Frontal cortex (tissue), 4 donors: ENCODE measurements around the gene SPTBN2. TPM values are rescaled to one million over a fixed set of nuclear protein-coding genes. Genes with fewer than 3 reads are reported as not detected.

Source experiments
- DNase-seq, 2 donors: peaks; one replicate each; pipeline ENCODE4 v3.0.0; 2012; ENCODE audit warnings: low spot score in 2 of 2
- FAIRE-seq: peaks from 2 replicates; lab custom pipeline; 2012; peaks lifted over from hg19 to GRCh38; lab: Jason Lieb, UNC
- total RNA-seq: library from RNA; depleted of rRNA; stranded (reverse); fragments of >200 nt; gene quantifications from one replicate; pipeline ENCODE4 v1.2.3, GENCODE V29; 2014
- donor health status: control.
- donor health status: control.
- donor health status: control.

SPTBN2 gene
- total RNA-seq, result 170 TPM

DNA sequence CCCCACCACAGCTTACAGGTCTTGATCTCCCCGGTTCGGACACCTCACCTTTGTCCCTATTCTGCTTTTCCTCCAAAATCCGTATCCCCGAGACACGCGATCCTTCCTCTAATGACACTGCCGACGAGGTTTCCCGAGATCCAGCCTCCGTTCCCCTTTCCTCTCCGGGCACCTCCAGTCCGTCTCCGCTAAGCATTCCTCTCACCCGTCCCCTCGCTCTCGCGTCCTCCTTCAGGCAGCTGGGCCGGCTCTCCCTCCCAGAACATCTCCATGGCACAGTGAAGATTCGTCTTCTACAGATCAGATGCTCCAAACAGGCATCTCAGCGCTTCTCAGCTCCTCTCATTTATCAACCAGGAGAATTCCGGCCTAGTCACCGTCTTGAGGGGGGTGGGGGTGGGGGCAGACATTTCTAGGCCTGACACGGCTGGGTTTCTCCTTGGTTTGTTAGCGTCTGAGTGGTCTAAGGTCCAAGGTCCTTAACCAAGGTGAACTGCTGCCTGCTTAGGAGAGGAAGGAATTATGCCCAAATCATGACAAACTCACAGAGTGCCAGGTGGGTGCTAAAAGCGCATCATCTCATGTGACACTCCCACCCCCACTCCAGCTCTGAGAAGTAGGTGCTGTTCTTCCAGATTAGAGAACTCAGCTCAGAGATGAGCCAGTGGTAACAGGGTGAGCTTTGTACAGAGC, at the start of gene SPTBN2:
Gene SPTBN2 (minus strand): TSS at position 524 of the 693 bp plus-strand sequence. CDS start 7,976 bp downstream, outside the sequence.
- FAIRE-seq (no peak), DNase-seq (no peak)

DNA sequence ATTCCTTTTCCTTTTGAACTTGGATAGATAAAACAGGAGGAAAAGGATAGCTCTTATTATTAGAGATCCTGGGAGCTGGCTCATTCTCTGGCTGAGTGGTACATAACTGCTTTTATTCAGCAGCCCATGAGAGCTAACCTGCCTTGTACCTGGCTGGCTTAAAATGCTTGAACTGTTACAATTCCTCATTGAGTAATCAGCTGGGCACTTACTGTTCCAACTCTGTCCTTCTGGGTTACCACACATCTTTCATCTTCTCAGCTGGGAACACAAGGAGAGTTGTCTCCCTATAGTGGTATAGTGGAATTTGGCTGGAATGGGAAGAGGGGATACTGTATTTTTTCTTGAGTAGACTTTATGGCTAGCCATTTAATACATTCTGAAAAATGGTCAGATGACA, 39.8 kb upstream of the SPTBN2 start:
- no peak for DNase-seq
- no peak for FAIRE-seq

DNA sequence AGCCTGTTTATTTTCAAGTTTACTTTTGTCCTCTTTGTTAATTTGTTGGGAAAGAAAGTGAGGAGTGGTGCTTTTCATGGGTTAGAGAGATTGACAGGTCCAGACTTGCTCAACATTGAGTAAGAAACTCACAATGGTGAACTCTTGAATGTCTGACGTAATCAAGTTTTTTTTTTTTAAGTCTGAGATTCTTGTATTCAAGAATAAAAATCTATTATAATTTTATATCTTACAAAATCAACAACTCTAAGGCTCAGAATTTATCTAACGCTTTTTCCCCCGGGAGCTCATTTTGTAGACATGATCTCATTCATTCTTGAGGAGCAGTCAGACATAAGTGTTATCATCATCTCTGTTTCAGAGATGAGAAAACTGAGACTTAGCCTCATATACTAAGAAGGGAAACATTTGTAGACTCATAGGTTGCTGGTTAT, 39.1 kb upstream of the SPTBN2 start:
- FAIRE-seq (no peak), DNase-seq (no peak)

DNA sequence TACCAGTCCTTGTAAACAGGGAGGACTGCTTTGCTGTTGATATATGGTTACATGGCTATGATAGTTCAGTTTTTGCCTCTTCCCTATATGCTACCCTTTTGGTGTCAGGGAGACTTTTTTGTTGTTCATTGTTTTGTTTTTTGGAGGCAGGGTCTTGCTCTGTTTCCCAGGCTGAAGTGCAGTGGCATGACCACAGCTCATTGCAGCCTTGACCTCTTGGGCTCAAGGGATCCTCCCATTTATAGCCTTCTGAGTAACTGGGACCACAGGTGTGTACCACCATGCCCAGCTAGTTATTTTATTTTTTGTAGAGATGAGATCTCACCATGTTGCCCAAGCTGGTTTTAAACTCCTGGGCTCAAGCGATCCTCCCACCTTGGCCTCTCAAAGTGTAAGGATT, 38.6 kb upstream of the SPTBN2 start:
- no peak for DNase-seq
- FAIRE-seq, result no peak

DNA sequence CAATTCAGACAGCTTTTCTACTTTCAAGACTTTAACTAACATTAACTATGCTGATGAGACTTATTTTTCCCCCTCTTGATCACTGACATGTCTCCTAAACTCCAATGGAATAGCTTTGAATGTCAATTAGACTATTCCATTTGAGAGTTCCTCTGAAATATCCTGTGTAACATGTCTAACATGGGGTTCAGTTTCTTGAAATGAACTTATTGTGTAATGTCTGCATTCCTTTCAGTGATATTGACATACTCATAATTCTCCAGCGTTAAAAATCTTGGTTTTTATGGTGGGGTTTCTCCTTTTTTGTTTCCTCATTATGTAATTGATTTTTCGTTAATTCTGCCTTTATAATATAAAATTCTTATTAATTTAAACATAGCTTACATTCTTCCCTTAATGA, 37.7 kb upstream of the SPTBN2 start:
- no peak for FAIRE-seq

DNA sequence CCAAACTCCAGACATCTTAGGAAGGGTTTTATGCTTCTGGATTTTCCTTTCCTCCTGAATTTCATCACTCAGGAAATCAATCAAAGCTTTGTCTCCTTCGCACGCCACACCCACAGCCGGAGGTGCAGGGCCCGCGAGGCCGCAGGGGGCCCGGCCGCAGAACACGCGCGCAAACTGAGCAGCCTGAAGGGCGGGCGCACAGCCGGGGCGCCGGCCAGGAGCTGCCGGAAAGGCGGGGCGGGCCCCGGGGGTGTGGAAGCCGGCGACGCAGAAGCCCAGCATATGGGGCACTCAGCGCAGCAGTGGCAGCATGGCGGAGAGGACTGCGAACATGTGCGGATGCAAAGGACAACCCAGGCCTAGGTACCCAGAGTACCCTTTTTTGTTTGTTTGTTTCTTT, 33.1 kb upstream of the SPTBN2 start:
- DNase-seq (no peak), FAIRE-seq (no peak)

More for the DNA sequence above, 37.7 kb upstream of the SPTBN2 start:
- DNase-seq, result no peak

DNA sequence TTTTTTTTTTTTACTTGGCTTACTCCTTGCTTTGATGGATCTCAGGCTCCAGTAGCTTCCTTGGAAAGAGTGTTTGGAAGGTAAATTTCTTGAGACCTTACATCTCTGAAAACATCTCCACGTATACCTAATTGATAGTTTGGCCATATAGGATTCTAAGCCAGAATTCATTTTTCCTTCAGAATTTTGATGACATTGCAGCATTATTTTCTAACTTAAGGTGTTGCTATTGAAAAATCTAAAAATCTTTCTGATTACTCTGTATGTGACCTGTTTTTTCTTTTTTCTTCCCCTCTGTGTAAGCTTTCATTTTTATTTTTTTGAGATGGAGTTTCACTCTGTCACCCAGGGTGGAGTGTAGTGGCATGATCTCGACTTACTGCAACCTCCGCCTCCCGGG, 23.1 kb upstream of the SPTBN2 start:
- DNase-seq (no peak), FAIRE-seq (no peak)

DNA sequence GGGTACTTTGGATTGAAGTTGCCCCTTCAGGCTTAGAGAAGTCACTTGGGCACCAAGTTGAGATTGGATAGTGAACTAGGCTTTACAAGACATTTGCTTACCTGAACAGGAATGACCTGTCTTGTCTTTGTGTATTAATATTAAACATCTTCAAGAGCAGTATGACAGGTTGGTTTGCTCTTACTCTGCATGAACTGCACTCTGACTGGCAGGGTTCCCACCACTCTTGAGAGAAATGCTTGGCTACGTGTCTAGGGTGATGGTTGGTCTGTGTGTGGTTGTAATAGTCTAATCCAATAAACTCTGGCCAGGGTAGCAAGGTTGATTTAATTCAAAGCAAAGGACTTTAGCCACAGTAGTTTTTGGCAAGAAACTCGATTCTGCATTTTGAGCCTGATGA, 20.1 kb upstream of the SPTBN2 start:
- DNase-seq (no peak), FAIRE-seq (no peak)

DNA sequence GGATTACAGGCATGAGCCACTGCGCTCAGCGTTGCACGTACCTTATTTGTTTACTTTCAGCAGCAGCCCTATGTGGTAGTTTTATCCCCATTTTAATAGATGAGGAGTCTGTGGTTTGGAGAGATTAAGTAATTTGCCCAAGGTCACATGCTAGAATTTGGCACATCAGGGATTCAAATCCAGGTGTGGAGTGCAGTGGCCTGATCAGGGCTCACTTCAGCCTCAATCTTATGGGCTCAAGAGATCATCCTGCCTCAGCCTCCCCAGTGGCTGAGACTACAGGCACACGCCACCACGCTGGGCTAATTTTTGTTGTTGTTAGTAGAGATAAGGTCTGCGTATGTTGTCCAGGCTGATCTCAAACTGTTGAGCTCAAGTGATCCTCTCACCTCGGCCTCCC, 18.5 kb upstream of the SPTBN2 start:
- FAIRE-seq (no peak), DNase-seq (no peak)

DNA sequence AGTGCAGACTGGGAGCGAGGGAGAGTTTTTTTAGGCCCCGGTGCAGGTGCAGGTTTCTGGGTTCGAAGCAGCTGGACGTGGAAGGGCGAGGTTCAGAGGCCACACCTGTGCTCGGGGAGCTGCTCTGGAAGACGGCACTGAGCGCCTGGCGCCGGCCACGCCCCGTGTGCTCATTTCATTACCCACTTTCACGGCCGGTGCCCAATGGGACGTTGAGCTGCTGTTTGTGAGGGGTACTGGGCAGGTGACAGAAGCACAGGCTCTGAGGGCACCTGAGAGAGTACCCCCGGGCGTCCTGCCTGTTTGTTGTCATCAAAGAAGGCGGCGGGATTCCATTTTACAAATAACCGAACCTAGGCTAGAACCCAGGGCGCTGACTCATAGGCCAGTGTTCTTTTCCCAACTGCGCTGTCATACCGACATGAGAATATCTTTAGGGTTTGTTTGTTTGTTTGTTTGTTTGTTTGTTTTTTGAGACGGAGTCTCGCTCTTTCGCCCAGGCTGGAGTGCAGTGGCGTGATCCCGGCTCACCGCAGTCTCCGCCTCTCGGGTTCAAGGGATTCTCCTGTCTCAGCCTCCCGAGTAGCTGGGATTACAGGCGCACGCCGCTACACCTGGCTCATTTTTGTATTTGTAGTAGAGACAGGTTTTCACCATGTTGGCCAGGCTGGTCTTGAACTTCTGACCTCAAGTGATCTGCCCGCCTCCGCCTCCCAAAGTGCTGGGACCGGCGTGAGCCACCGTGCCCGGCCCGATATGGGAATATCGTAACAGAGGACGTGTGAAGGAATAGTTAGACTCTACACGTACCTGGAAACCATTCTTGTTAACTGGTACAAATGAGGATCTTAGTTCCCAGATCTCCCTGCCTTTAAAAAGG, 16.6 kb upstream of the SPTBN2 start:
- FAIRE-seq (no peak), DNase-seq (no peak)

DNA sequence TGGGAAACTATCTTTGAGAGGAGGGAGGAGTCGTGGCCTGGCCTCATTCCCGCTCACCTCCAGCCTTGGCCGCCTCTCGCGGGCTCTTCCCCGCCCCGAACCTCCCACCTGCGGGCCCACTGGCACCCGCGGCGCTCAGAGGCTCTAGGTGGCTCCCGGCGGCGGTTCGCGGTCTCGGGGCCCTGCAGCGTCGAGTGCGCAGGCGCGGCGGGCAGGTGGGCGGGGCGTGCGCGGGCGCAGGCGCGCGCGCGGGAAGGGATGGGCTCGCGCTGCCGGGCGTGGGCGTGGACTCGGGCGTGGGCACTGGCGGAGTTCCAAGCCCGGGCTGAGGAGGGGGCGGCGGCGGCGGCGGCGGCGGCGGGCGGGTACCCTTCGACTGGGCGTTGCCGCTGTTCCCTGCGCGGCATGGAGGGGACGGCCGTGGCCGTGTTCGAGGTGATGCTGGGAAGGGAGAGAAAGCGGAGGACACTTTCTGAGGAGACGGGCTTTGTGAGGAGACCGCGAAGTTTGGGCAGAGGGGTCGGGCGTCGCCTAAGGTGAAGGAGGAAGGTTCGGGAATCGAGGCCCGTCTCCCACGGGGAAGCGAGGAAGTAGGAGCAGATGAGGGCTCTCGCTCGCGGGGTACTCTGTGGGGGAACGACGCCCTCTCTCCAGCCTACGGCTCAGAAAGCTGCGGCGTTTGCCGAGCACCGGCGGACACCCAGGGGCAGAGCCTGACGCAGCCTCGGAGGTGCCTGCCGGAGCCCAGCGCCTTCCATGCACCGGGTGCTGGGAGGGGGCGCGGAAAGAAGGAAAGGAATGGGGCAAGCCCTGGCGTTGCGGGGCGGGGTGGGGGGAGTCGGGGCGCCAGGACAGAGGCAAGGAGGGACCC, 15.7 kb upstream of the SPTBN2 start:
- DNase-seq (peak; percentile 98), FAIRE-seq (no peak)

DNA sequence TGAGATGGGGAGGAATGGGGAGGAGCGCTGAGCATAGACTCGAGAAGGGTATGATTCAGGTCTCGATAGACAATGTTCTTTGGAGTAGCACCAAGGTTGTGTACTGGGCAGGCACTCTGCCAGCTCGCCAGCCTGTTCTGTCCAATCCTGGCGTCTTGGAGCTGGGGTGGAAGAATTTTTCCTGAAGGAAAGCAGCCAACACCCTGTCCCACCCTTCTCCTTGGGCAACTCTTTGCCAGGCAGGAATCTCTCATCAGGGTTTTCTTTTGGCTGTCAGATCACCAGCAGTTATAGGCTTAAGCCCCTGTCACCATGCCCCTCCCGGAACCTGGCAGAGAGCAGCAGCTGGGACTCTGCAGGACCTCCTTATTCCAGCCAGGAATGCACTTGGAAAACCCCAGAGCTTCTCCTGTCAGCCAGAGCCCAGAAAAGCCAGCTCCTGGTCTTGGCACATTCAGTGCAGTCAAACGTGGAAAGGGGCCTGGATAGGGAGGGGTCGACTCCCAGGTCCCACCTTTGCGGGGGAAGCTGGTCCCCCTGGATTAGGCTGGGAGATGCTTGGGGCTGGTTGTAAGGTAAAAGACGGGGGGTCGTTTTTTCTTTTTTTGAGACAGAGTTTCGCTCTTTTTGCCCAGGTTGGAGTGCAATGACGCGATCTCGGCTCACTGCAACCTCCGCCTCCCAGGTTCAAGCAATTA, 14.4 kb upstream of the SPTBN2 start:
- DNase-seq (no peak), FAIRE-seq (no peak)

DNA sequence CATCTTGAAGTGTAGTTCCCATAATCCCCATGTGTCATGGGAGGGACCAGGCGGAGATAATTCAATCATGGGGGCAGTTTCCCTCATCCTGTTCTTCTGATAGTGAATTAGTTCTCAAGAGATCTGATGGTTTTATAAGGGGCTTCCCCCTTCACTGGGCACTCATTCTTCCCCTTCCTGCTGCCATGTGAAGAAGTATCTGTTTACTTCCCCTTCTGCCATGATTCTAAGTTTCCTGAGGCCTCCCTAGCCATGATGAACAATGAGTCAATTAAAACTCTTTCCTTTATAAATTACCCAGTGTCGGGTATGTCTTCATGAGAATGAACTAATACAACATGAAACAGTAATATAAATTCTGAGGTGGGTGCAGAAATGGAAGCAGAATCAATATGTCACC, 12.1 kb upstream of the SPTBN2 start:
- DNase-seq, result no peak
- FAIRE-seq, result no peak

DNA sequence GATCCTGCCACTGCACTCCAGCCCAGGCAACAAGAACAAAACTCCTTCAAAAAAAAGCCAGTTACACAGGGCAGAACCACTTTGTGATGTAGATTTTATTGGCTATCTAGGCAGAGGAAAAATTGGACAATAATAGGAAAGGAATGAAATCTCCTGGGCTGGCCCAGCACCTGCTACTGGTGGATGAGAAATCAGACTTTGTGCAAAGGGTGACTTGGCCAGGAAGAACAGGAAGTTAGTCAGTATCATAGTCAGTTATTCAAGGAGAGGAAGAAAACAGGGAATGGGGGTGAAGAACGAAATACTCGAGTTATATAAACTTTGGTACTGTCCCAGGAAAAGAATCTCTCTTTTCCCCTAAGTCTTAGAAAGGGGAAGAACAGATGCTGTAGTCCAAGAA, 11.0 kb upstream of the SPTBN2 start:
- no peak for FAIRE-seq

DNA sequence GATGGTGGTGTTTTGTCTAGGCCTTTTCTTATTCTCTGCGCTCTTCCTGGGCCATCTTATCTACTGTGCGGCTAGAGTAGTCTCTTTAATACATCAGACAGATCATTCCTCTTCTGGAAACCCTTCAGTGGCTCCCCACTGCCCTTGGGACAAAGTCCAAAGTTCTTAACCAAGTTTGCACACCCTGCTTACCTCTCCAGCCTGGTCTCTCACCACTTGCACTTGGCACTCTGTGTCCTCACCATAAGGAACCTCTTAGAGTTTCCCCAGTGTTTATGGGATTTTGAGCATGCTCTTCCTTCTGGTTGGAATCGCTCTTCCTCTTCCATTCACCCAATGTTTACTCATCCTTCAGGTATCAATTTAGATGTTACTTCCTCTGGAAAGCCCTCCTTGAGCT, 5.2 kb upstream of the SPTBN2 start:
- no peak for FAIRE-seq
- no peak for DNase-seq

More for the DNA sequence above, 11.0 kb upstream of the SPTBN2 start:
- DNase-seq, result no peak

DNA sequence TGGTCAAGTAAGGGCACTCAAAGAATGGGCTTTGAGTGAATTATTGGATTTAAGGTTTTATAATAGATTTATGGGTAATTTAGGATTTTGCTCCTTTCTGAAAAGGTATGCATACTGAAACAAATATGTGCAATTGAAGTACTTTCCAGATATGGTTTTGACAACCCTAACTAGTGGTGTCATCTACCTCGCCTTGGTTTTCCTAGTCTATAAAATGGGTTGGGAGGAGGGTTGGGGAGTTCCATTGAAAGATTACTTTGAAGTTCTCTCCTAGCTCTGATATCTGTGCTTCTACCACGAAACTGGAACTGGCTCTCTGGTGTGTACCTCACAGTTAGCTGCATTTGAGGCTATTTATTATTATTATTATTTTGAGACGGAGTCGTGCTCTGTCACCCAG, 431 bp upstream of the SPTBN2 start:
- FAIRE-seq (no peak), DNase-seq (no peak)

DNA sequence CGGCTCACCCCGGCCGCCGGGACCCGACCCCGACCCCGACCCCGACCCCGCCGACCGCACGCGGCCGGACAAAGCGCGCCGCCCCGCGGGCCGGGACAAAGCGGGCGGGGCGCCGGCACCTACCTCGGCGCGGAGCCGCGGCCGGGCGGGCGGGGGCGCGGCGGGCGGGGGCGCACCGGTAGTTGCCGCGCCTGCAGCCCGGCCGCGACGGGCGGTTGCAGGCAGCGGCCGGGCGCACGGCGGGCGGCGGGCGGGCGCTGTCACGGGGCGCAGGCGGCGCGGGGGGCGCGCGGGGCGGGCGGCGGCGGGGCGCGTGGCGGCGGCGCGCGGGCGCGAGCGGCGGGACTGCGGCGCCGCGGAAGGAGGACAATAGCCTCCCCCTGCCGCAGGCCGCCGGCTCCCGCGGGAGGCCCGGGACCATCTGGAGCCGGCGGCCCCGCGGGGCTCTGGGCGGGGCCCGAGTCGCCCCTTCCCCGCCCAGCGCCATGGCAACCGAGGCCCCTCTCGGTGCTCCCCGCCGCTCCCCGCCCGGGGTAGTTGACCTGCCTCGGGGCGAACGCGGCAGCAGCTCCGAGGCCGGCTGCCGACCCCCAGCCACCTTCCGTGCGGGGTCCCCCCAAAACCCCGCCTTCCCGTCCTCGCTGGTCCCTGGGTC, 851 bp downstream of the SPTBN2 start:
- peak; percentile 64 to 70 for DNase-seq
- FAIRE-seq, result no peak

DNA sequence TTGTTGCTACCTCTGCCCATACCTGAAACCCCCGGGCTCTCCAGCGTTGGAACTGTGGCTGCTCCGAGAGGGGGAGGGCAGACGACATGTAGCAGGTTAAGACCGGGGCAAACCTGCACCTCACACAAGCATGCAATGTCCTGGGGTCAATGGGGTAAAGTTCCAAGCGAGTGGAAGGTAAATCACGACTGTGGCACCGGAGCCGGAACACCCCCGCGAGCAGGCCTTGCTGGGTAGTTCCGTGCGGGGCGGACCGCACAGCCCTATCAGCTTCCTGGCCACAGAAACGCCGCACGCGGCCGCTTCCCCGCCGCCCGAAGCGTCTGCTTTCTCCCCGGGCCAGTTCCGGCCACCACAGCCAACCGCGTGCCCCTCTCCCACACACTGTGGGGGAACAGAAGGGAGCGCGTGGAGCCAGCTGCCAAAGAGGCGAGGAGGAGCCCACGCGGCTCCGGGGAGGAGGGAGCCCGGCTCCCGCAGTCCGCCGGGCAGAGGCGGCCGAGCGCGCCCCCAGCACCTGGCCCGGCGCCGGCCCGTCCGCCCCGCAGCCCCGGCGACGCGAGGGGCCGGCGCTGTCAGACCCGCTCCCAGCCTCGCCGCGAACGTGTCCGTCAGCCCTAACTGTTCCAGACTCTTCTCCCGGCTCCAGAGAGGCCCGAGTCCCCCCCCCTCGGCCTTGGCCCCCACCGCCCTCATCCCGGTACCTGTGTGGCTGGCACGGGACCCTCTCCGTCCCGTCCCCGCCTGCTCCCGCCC, 1.6 kb downstream of the SPTBN2 start:
- FAIRE-seq (no peak), DNase-seq (peak in 1 of 2 donors; percentile 62)

DNA sequence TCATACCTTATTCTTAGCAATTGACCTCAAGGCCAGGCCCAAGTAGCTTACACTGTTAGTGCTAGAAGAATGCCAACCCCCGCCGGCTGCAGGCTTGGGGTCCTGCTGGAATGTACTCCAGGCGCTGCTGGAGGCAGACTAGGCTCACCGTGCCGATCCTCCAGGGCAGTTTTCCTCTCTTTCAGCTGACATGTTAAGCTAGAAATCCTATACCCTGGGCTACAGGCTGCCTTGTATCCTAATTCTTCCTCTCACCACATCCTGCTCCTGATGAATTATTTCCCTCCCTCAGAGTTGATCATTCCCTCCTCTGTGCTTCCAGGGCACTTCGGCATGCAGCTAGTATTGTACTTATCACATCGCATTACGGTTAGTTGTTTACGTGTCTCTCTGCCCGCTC, 3.4 kb downstream of the SPTBN2 start:
- DNase-seq (no peak), FAIRE-seq (no peak)
